Activated CD8-positive, alpha-beta T cell treated with anti-CD3 and anti-CD28 coated beads for 36 hours (primary cell): Measurements from ENCODE around the gene DPYD. TPM values are rescaled to one million over a fixed set of nuclear protein-coding genes. Genes with fewer than 3 reads are reported as not detected.

ENCODE experiments used
- ATAC-seq: fragments of 200-7000 bp; cut with Tn5 transposase; one replicate; pipeline ENCODE4 v1.10.0; 2021; ENCODE audit warnings: mild to moderate bottlenecking, moderate library complexity
- CTCF ChIA-PET: fragments of 350-600 bp; sonication (Branson Sonifier 250); formaldehyde crosslinking; loops from one replicate; lab custom pipeline; 2021; ENCODE audit warnings: antibody characterized with exemption; lab: Charles Lee
- POLR2A ChIA-PET: fragments of 350-600 bp; sonication (Branson Sonifier 250); formaldehyde crosslinking; loops from one replicate; lab custom pipeline; 2021; ENCODE audit warnings: antibody characterized with exemption; lab: Charles Lee
- DNase-seq: peaks from one replicate; pipeline ENCODE4 v3.0.0-alpha.2; 2020
- H3K27ac Mint-ChIP-seq: one replicate; pipeline ENCODE4 v1.8.0; 2021; ENCODE audit warnings: mild to moderate bottlenecking, mixed read lengths
- H3K27me3 Mint-ChIP-seq: one replicate; pipeline ENCODE4 v1.8.0; 2021; ENCODE audit warnings: mixed read lengths
- H3K36me3 Mint-ChIP-seq: one replicate; pipeline ENCODE4 v1.8.0; 2021; ENCODE audit warnings: low read depth, mixed read lengths
- H3K4me1 Mint-ChIP-seq: one replicate; pipeline ENCODE4 v1.8.0; 2021; ENCODE audit warnings: low read depth, mixed read lengths
- H3K4me3 Mint-ChIP-seq: one replicate; pipeline ENCODE4 v1.8.0; 2021; ENCODE audit warnings: mild to moderate bottlenecking, moderate library complexity, mixed read lengths
- H3K9me3 Mint-ChIP-seq: one replicate; pipeline ENCODE4 v1.8.0; 2021; ENCODE audit warnings: mixed read lengths
- CTCF ChIP-seq: fragments of 200-600 bp; IDR thresholded peaks from one replicate; pipeline ENCODE4 v1.8.0; 2022; ENCODE audit warnings: antibody characterized with exemption, mild to moderate bottlenecking
- intact Hi-C: fragments of 100-400 bp; cut with micrococcal nuclease; formaldehyde crosslinking; loops from one replicate; pipeline ENCODE4 v1.10.0; 2022
- total RNA-seq, 2 experiments: library from RNA; stranded (reverse); gene quantifications; one replicate each; pipeline ENCODE4 v1.2.3, GENCODE V29; 2021

Gene DPYD
- total RNA-seq, 2 experiments from 2014 or later, result 10.7 to 10.8 TPM

- Mint-ChIP-seq H3K36me3 (peaks cover 4% of the 10 kb centered on the region), H3K9me3 (no peaks in the 10 kb centered on the region), H3K4me3 (no peak overlapping the region), H3K27ac (no peak overlapping the region), H3K27me3 (no peaks in the 10 kb centered on the region), H3K4me1 (peaks cover 3% of the 10 kb centered on the region)
- ChIA-PET POLR2A (interaction anchor here (0.6 kb wide), 1 partner anchor 1170 kb away, joined by 3 read pairs; no protein-coding TSS in a partner anchor), CTCF (no interaction called here)
- no peak for TF ChIP-seq CTCF
- DNase-seq (no peak), ATAC-seq (no peak)
- intact Hi-C loops, result no loop called here
Observed at GRCh38 chr1:97135972-97136371, 784.9 kb downstream of the DPYD start.

GRCh38 chr1:97128426-97128825 is 792.4 kb downstream of the DPYD start:
- CTCF ChIA-PET, result interaction anchor here (0.7 kb wide), 1 partner anchor 10 kb away, joined by 3 read pairs; no protein-coding TSS in a partner anchor

GRCh38 chr1:97123717-97124431 is 797.0 kb downstream of the DPYD start:
- ChIA-PET POLR2A (no interaction called here), CTCF (interaction anchor here (1.2 kb wide), 1 partner anchor 14 kb away, joined by 3 read pairs; no protein-coding TSS in a partner anchor)
- Mint-ChIP-seq H3K27me3 (no peaks in the 10 kb centered on the region), H3K36me3 (no peaks in the 10 kb centered on the region), H3K4me1 (no peaks in the 10 kb centered on the region), H3K9me3 (no peaks in the 10 kb centered on the region), H3K4me3 (no peak overlapping the region), H3K27ac (no peak overlapping the region)
- intact Hi-C loops, result no loop called here
- no peak for TF ChIP-seq CTCF
- DNase-seq (no peak), ATAC-seq (no peak)

More at GRCh38 chr1:97128426-97128825, 792.4 kb downstream of the DPYD start:
- no peaks in the 10 kb centered on the region for H3K27me3 Mint-ChIP-seq
- peaks cover 6% of the 10 kb centered on the region for H3K36me3 Mint-ChIP-seq
- no peak for TF ChIP-seq CTCF
- no peak overlapping the region for H3K27ac Mint-ChIP-seq
- ATAC-seq (no peak), DNase-seq (no peak)
- H3K4me1 Mint-ChIP-seq, result no peaks in the 10 kb centered on the region
- H3K9me3 Mint-ChIP-seq, result no peaks in the 10 kb centered on the region
- H3K4me3 Mint-ChIP-seq, result no peak overlapping the region
- POLR2A ChIA-PET, result no interaction called here
- intact Hi-C loops, result no loop called here

- Mint-ChIP-seq H3K4me3 (no peak overlapping the region), H3K27me3 (no peaks in the 10 kb centered on the region), H3K9me3 (no peaks in the 10 kb centered on the region), H3K36me3 (no peaks in the 10 kb centered on the region), H3K27ac (no peak overlapping the region), H3K4me1 (no peaks in the 10 kb centered on the region)
- CTCF ChIA-PET, result interaction anchor here (1.1 kb wide), 1 partner anchor 18 kb away, joined by 3 read pairs; no protein-coding TSS in a partner anchor
- intact Hi-C loops, result no loop called here
- POLR2A ChIA-PET, result no interaction called here
- ATAC-seq (no peak), DNase-seq (no peak)
- no peak for TF ChIP-seq CTCF
Observed at GRCh38 chr1:97120806-97121205, 800.0 kb downstream of the DPYD start.
